Islet precursor cell (in vitro differentiated cells): ENCODE measurements around the gene NSDHL.
A peak's percentile ranks its signal among the peaks of the same experiment; 100 is the strongest.

Experiments
- DNase-seq: peaks from one replicate; pipeline ENCODE4 v3.0.0-alpha.2; 2018

NSDHL gene

GRCh38 chrX:152845618-152846240, 14.9 kb downstream of the NSDHL start:
- DNase-seq, result no peak

- DNase-seq, result no peak
These were observed 16.4 kb downstream of the NSDHL start for GRCh38 chrX:152847281-152847680.

GRCh38 chrX:152850465-152850864, 19.6 kb downstream of the NSDHL start:
- no peak for DNase-seq

GRCh38 chrX:152853986-152854385, 23.1 kb downstream of the NSDHL start:
- DNase-seq, result no peak

- DNase-seq, result no peak
These were observed 30.3 kb downstream of the NSDHL start for GRCh38 chrX:152861116-152861515.

- DNase-seq, result no peak
These were observed 31.0 kb downstream of the NSDHL start for GRCh38 chrX:152861826-152862225.

- DNase-seq, result no peak
These were observed 34.5 kb downstream of the NSDHL start for GRCh38 chrX:152865232-152865920.

- no peak for DNase-seq
These were observed 35.5 kb downstream of the NSDHL start for GRCh38 chrX:152866386-152866785.

GRCh38 chrX:152869972-152870371, 39.1 kb downstream of the NSDHL start:
- no peak for DNase-seq

- DNase-seq, result no peak
These were observed 40.4 kb downstream of the NSDHL start for GRCh38 chrX:152871260-152871659.

GRCh38 chrX:152872522-152872921, 41.7 kb downstream of the NSDHL start:
- DNase-seq, result no peak

- DNase-seq, result no peak
These were observed 42.5 kb downstream of the NSDHL start for GRCh38 chrX:152873361-152873760.

- DNase-seq, result no peak
These were observed 46.3 kb downstream of the NSDHL start for GRCh38 chrX:152876931-152877840.

- DNase-seq, result no peak
These were observed 48.3 kb downstream of the NSDHL start for GRCh38 chrX:152878976-152879755.

GRCh38 chrX:152881289-152881688, 50.4 kb downstream of the NSDHL start:
- DNase-seq, result no peak

GRCh38 chrX:152884171-152884570, 53.3 kb downstream of the NSDHL start:
- DNase-seq, result peak; percentile 65

- no peak for DNase-seq
These were observed 55.9 kb downstream of the NSDHL start for GRCh38 chrX:152886716-152887115.

- no peak for DNase-seq
These were observed 61.6 kb downstream of the NSDHL start for GRCh38 chrX:152892499-152892898.

- no peak for DNase-seq
These were observed 62.4 kb downstream of the NSDHL start for GRCh38 chrX:152892999-152893891.

- DNase-seq, result no peak
These were observed 63.2 kb downstream of the NSDHL start for GRCh38 chrX:152893980-152894610.

GRCh38 chrX:152895121-152895520, 64.3 kb downstream of the NSDHL start:
- no peak for DNase-seq
